GM04504 (cell line): ENCODE results near the gene KRT76.

Source experiments
- DNase-seq: peaks from one replicate; pipeline ENCODE4 v3.0.0-alpha.2; 2012; ENCODE audit warnings: low read depth

Gene KRT76

DNA sequence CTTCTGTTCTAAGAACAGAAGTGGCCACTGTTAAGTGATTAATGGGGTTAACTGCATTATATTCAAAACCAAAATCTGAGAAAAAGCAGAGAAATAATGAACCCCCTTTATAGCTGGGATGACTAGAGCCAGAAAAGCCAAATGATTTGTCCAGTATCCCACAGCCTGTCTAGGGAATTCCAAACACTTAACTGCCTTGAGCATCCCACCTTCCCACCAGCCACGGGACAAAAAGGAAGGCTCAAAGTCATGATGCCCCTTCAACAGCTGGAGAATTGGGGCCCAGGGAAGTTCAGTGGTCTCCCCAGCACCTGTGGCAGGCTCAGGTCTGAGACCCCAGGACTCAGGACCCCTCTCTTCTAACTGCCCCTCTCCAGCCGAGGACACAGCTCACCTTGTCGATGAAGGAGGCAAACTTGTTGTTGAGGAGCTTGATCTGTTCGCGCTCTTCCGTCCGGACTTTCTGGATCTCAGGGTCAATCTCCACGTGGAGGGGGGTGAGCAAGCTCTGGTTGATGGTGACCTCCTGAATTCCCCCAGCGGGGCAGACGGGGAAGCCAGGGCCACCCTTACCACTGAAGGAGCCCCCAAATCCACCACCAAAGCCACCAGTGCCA, 36.2 kb upstream of the KRT76 start:
- DNase-seq, result no peak

GRCh38 chr12:52812749-52813148, 35.6 kb upstream of the KRT76 start:
- DNase-seq, result no peak

GRCh38 chr12:52812073-52812400, 34.9 kb upstream of the KRT76 start:
- no peak for DNase-seq

DNA sequence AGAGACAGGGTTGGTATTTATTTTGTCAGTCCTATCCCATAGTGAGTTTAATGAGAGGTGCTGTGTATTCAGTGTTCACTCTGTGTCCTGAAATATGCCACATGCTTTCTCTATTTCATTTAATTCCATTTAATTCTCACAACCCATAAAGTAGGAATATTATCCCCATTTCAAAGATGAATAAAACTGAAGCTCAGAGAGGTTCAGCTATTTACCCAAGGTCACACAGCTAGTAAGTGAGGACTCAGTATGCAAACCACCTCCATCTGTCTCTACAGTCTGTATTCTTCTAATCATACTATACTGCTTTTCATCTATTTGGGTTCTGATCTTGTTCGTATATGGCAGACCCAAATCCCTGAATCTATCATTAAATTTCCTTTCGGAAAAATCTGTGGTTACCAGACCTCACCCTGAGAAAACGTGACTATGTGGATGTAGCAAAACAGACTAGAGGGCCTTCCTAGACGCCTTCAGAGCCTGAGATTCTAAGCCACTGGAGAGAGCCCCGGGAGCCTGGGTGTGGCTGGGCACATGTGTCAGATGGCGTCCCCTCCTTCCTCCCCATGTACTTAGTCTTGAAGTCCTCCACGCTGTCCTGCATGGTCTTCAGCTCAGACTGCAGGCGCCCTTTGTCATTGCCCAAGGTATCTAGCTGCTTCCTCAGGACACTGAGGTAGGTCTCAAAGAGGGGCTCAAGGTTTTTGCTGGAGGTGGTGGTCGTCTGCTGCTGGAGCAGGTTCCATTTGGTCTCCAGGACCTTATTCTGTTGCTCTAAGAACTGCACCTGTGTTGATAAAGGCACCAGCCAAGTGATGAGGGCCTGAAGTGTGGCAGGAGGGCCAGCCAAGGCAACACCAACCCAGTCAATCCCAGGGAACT, 34.3 kb upstream of the KRT76 start:
- DNase-seq, result no peak

DNA sequence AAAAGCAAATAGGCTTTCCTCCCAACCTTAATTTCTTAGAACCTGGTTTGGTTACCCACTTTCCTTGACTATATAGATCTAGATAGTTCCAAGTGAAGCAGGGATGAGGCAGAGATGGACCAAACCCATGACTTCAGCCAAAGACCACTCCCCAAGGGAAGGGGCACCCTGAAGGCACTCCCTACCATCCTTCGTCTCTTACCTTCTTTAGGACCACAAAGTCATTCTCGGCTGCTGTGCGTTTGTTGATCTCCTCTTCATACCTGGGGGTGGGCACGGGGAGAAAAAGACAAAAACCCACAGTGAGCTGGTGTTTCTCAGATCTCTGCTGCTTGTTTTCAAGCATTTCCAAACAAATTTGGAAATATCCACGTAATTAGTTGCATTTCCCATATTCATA, 33.4 kb upstream of the KRT76 start:
- DNase-seq, result no peak

- no peak for DNase-seq
These were observed 32.0 kb upstream of the KRT76 start for GRCh38 chr12:52809166-52809565.

DNA sequence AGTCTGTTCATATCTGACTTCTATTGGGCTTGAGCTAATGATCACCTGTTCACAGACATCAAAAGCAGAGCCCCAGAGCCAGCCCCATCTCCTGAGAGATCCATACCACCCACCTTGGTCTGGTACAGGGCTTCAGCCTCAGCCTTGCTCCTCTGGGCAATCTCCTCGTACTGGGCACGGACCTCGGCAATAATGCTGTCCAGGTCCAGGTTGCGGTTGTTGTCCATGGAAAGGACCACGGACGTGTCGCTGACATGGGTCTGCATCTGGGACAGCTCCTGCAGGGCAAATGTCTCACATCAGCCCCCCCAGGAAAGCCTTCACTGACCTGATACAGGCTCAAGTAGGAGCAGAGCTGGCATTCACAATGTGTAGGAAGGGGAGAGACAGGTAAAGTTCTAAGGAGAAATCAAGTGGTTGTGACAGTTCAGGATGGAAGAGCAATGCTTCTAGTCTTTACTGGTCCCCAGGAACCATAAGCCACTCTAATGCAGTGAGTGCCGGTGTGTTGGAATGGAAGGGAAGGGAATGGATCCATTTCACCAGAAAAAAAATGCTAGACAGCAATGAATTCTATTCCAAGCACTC, 31.5 kb upstream of the KRT76 start:
- DNase-seq, result no peak

DNA sequence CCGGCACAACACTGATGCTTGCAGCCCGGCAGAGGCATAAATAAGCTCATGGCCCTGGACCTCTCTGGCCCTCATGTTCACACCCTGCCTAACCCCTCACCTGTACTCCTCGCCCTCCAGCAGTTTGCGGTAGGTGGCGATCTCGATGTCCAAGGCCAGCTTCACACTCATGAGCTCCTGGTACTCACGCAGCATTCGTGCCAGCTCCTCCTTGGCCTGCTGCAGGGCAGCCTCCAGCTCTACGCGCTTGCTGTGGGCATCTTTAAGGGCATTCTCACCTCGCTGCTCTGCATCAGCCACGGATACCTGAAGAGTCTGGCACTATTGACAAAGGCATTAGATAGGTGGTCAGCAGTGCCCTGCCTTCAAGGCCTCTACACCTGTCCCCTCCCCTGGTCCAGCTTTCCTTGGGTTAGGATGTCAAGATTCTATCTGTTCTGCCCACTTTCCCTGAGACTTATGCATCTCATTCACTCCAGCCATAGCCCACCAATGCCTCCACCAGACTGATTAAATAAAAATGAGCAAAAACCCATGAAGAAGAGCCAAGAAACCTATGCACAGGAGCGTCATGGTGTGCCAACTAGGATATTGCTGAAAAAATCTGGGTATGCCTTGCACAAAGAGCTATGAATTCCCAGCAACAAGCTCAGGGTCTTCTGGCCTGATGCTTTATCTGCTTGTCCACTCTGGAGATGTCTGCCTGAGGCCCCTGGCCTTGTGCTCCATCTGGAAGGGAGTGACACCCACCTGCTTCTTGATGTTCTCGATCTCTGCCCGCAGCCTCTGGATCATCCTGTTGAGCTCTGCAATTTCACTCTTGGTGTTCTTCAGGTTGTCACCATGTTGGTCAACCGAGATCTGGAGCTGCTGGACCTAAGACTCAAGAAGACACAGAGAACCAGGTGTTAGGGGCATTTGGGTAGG, 30.7 kb upstream of the KRT76 start:
- DNase-seq, result no peak

GRCh38 chr12:52806821-52807543, 29.8 kb upstream of the KRT76 start:
- no peak for DNase-seq

DNA sequence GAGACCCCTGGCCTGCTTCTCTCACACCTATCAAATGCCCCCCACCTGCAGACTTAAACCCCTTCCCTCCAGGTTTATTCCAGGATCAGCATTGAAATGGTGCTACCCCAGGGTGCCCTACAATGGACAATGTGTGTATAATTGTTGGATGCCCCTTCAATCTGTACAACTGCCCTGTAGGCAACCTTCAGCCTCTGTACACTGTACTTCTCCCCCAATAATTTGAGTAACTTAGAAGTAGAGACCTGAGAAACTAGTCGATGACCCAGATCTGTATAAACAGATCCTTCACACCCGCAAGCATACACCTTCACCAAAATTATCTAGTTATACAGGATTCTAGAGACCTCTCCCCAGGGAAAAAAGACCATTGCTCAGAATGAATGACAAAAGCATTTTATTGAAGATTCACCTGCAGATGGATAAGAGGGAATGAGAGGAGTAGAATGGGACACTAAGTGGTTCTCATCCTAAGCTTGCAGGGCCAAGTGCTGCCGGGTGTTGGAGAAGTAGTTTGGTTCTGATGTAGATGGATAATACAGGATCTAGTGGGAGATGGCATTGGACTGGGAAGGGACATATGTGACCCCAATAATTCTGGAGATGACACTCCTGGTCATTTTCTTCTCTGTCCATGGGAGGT, 29.1 kb upstream of the KRT76 start:
- no peak for DNase-seq

- DNase-seq, result no peak
These were observed 28.6 kb upstream of the KRT76 start for GRCh38 chr12:52805739-52806138.

DNA sequence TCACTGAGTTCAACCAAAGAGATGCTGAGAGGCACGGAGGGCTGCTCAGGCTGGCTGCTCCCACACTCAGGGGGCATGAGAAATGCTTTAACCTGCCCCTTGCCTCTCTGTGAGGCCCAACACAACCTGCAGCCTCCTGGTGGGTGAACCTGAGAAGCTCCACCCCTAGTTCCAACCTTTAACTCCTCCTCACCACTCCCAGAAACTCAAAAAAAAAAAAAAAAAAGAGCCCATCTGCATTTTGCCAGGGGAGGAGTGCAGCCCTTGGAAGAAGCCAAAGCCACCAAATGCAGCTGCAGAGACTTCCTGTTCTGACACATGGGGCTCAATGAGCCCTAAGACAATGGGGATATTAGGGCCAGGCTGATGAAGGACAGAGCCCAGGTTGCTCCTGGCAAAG, 27.9 kb upstream of the KRT76 start:
- DNase-seq, result no peak

- no peak for DNase-seq
These were observed 25.3 kb upstream of the KRT76 start for GRCh38 chr12:52802442-52802841.

DNA sequence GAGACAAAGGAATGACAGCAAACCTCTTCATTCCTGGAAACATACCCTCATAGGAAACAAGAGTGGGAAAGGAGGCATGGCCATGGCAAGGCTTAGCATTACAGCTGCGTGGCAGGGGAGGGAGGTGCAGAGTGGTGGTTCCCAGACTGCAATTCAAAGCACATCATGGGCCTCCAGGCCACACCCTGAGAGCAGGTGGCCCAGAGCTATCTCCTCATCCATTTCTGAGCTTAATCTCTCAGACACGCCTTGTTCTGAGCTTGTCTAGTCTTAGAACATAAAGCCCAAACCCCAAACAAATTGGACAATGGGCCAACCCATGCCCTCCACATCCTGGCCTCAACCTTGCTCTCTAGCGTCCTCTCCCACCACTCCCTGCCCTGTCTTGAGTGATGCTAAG, 24.6 kb upstream of the KRT76 start:
- DNase-seq, result no peak

GRCh38 chr12:52800259-52800917, 23.2 kb upstream of the KRT76 start:
- no peak for DNase-seq

DNA sequence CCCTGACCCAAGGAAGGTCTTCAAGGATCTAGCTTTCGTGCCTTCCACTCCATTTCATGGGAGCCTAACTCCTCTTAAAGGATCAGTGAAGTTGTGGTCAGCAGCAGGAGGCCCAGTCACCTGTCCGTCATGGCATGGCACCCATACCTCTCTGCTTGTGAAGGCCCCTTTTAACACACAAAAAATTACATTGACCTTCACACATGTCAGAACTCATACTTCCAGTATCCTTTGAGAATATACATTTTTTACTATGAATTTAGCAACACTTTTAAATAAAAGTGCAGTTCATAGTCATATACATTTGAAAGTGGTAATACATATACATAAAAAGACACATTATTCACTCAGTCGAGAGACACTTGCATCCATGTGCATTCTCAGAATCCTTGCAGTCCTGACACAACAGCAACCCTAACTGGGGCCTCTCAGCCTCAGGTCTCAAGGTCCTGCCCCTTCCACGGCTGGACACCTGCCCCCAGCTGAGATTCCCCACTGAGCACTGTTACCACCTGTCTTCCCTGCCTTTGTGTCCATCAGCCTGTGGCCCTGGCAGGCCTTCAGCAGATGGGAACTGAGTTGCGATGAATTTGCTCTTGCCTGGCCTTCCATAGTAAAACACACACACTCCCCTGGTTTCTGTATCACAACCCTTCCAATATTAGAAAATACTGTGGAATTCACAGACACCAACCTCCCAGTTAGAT, 22.5 kb upstream of the KRT76 start:
- no peak for DNase-seq

DNA sequence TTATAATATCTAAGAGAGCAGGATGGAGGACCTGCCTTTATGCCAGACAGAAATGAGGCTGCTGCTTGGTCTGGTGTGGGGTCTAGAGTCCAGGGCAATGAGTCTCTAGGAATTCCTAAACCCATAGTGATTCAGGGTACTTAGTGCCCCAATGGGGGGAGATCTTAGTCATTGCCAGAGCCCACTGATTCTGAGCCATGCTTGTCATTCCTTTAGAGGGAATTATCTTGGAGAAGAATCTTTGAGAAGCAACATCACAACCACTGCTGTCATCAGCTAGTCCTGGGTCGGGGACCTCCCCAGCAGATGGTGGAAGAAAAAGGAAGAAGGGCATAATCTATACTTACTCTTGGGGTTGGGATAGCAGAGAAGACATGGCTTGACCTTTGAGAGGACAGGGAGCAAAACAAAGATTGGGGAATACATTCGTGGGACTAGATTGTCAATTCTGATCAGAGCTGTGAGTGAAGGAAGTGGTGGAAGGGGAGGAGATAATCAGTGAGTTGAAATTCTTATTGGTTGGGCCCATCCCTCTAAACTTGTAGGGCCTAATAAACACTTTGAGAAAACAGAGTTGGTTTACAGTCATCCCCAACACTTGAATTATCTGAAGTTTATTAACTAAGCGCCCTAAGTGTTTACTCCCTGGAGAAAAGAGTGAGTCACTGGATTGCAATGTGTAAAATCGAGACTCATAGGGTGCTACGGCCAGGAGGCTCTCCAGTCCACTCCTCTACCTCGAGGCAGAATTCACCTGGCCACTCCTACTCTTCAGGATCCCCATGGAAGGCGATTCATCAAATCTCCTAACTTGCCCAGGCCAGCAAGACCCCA, 21.7 kb upstream of the KRT76 start:
- DNase-seq, result no peak

- peak; percentile 37 for DNase-seq
These were observed 21.0 kb upstream of the KRT76 start for GRCh38 chr12:52798003-52798670.

GRCh38 chr12:52797529-52797894, 20.4 kb upstream of the KRT76 start:
- no peak for DNase-seq
